K562 (cell line): ENCODE results near the gene NRXN3. TPM values are rescaled to one million over a fixed set of nuclear protein-coding genes. Genes with fewer than 3 reads are reported as not detected.

Source experiments
- ATAC-seq: fragments of 200-7000 bp; cut with Tn5 transposase; 3 replicates; pipeline ENCODE4 v1.9.1; 2020; ENCODE audit warnings: moderate library complexity
- BruUV-seq: library from RNA; stranded (reverse); fragments of 400-500 nt; replicated peaks from 2 replicates; lab custom pipeline; 2021; lab: Mats Ljungman, UMichigan
- CTCF ChIA-PET: fragments of 300-600 bp; formaldehyde crosslinking; extraction: SDS; loops from one replicate; lab custom pipeline; 2021; ENCODE audit warnings: low intra/inter-chr PET ratio; lab: Yijun Ruan, JAX
- POLR2A ChIA-PET: fragments of 300-600, 350-650 bp; sonication (Branson Sonifier 250); formaldehyde crosslinking; extraction: SDS; loops from one replicate; lab custom pipeline; 2021; ENCODE audit warnings: antibody characterized with exemption, inconsistent platforms; lab: Yijun Ruan, JAX
- DNase-seq, 4 experiments: peaks; one replicate each; pipeline versions ENCODE4 v3.0.0 to v3.0.0-alpha.2; 2011 to 2018; ENCODE audit warnings: low spot score in 3 of 4, mixed read lengths in 3 of 4; ENCODE audit errors: extremely low read depth in 1 of 4
- FAIRE-seq: peaks from 2 replicates; lab custom pipeline; 2011; peaks lifted over from hg19 to GRCh38; lab: Jason Lieb, UNC
- H2AFZ ChIP-seq: 2 replicates; pipeline ENCODE4 v1.6.0; 2011; ENCODE audit warnings: low read depth, low read length, control low read depth, inconsistent platforms
- H3K27ac ChIP-seq: fragments of 200-600 bp; 3 replicates; pipeline ENCODE4 v1.8.0; 2011; ENCODE audit warnings: low read depth, mild to moderate bottlenecking, control low read depth, inconsistent platforms, low read length, moderate library complexity, mixed read lengths; ENCODE audit errors: extremely low read depth
- H3K27me3 ChIP-seq, 2 experiments: fragments of 300-600 bp in 1 of 2; 2 replicates in 1 of 2; 3 replicates in 1 of 2; pipeline versions ENCODE4 v1.6.0 to v1.8.0; 2011; ENCODE audit warnings: inconsistent platforms in 2 of 2, low read length in 2 of 2, mild to moderate bottlenecking in 1 of 2, mixed read lengths in 1 of 2, moderate library complexity in 1 of 2; ENCODE audit not compliant: control insufficient read depth in 2 of 2, insufficient read depth in 2 of 2
- H3K36me3 ChIP-seq: fragments of 300-600 bp; 3 replicates; pipeline ENCODE4 v1.8.0; 2011; ENCODE audit warnings: mild to moderate bottlenecking, low read length, inconsistent platforms; ENCODE audit not compliant: control insufficient read depth, insufficient read depth
- H3K4me1 ChIP-seq, 2 experiments: fragments of 200-600 bp in 1 of 2; replicated peaks in 1 of 2; 2 replicates in 1 of 2; 3 replicates in 1 of 2; pipeline versions ENCODE4 v1.5.1 to v1.8.0; 2011; ENCODE audit warnings: inconsistent platforms in 2 of 2, low read length in 2 of 2, mild to moderate bottlenecking in 1 of 2, mixed read lengths in 1 of 2, moderate library complexity in 1 of 2; ENCODE audit not compliant: control insufficient read depth in 2 of 2, insufficient read depth in 2 of 2
- H3K4me2 ChIP-seq: 2 replicates; pipeline ENCODE4 v1.6.1; 2011; ENCODE audit warnings: low read length, control low read depth, inconsistent platforms, mixed read lengths; ENCODE audit not compliant: insufficient read depth
- H3K4me3 ChIP-seq: fragments of 200-600 bp; sonication (generic), shearing (Covaris generic); 2 replicates; pipeline ENCODE4 v1.5.1; 2016; ENCODE audit warnings: control low read depth, inconsistent platforms
- H3K79me2 ChIP-seq: fragments of 200-600 bp; 3 replicates; pipeline ENCODE4 v1.8.0; 2011; ENCODE audit warnings: low read length, inconsistent platforms; ENCODE audit not compliant: control insufficient read depth, insufficient read depth
- H3K9ac ChIP-seq, 2 experiments: 2 replicates each; pipeline versions ENCODE4 v1.6.0 to v1.6.1; 2011; ENCODE audit warnings: low read depth in 2 of 2, low read length in 2 of 2, control low read depth in 1 of 2, inconsistent platforms in 1 of 2, mild to moderate bottlenecking in 1 of 2, mixed read lengths in 1 of 2; ENCODE audit not compliant: insufficient read depth in 1 of 2
- H3K9me1 ChIP-seq: one replicate; pipeline ENCODE4 v1.6.0; 2011; ENCODE audit warnings: inconsistent platforms, mild to moderate bottlenecking, low read length, moderate library complexity; ENCODE audit not compliant: control insufficient read depth, insufficient read depth
- H3K9me3 ChIP-seq: replicated peaks from 2 replicates; pipeline ENCODE4 v1.5.1; 2011; ENCODE audit warnings: low read depth, low read length, inconsistent platforms; ENCODE audit not compliant: control insufficient read depth, insufficient read depth
- H4K20me1 ChIP-seq: replicated peaks from 2 replicates; pipeline ENCODE4 v1.6.1; 2011; ENCODE audit warnings: low read length, inconsistent platforms, mixed read lengths; ENCODE audit not compliant: control insufficient read depth, insufficient read depth
- CBX3 ChIP-seq, 2 experiments: IDR thresholded peaks; 1 replicate in 1 of 2; 2 replicates in 1 of 2; pipeline ENCODE4 v1.6.1; 2012; ENCODE audit warnings: inconsistent platforms in 2 of 2, low read length in 2 of 2, borderline replicate concordance in 1 of 2, control low read depth in 1 of 2
- KAT7 ChIP-seq: sonication (generic); formaldehyde crosslinking; IDR thresholded peaks from 2 replicates; pipeline ENCODE4 v1.8.0; 2022; ENCODE audit warnings: missing genetic modification reagents, mild to moderate bottlenecking, borderline replicate concordance
- SETDB1 ChIP-seq: IDR thresholded peaks from one replicate; pipeline ENCODE4 v1.6.1; 2012; ENCODE audit warnings: low read length, control low read depth, inconsistent platforms
- ZBTB11 ChIP-seq, 3 experiments: fragments of 200-800 bp in 1 of 3; fragments of 250-450 bp in 1 of 3; fragments of 450-650 bp in 1 of 3; sonication (Bioruptor Pico) in 1 of 3; sonication (Bioruptor generic) in 1 of 3; formaldehyde crosslinking in 1 of 3; IDR thresholded peaks; 2 replicates each; pipeline versions ENCODE4 v1.6.1 to v1.8.0; 2016 to 2022; ENCODE audit warnings: mild to moderate bottlenecking in 2 of 3, missing genetic modification characterization in 2 of 3, missing compliant biosample characterization in 1 of 3, moderate library complexity in 1 of 3
- ZNF507 ChIP-seq: conservative IDR thresholded peaks from 2 replicates; pipeline ENCODE4 v1.6.1; 2017; ENCODE audit warnings: missing genetic modification characterization, missing compliant biosample characterization
- WGBS: fragments of 100-300 bp; shearing (Covaris generic); methylation state at CpG from one replicate; pipeline ENCODE4 v1.1.6; 2016; ENCODE audit warnings: low coverage, mixed read lengths; ENCODE audit not compliant: insufficient coverage; ENCODE audit errors: missing lambda C conversion rate; 5-methylcytosine and 5-hydroxymethylcytosine counted together
- in situ Hi-C: fragments of 300-500 bp; cut with MboI; formaldehyde crosslinking; loops from 4 replicates; pipeline ENCODE4 v1.15.0; 2018; ENCODE audit warnings: inconsistent platforms, mixed read lengths
- intact Hi-C: fragments of 100-400 bp; cut with micrococcal nuclease; formaldehyde crosslinking; loops from 2 replicates; pipeline ENCODE4 v1.14.2; 2022
- polyA plus RNA-seq, 8 experiments: library from polyadenylated mRNA; depleted of rRNA in 4 of 8; stranded (reverse) in 5 of 8; unstranded in 3 of 8; fragments of >200 nt; fragmentation: Nextera tagmentation in 2 of 8; fragmentation: Illumina TruSeq in 1 of 8; extraction: Ambion mirVana in 2 of 8; extraction: Trizol in 1 of 8; gene quantifications; 2 replicates each; pipeline versions ENCODE4 v1.2.1 to v1.2.3, GENCODE V29; 2011 to 2014; ENCODE audit warnings: inconsistent platforms in 1 of 8, missing spikeins in 1 of 8
- total RNA-seq, 7 experiments: library from RNA; depleted of rRNA in 6 of 7; stranded (reverse); fragments of >200 nt in 6 of 7; fragmentation: Illumina TruSeq in 2 of 7; extraction: Trizol in 2 of 7; gene quantifications; 2 replicates each; pipeline versions ENCODE4 v1.2.1 to v1.2.3, GENCODE V29; 2011 to 2021; ENCODE audit warnings: low replicate concordance in 1 of 7
- TF ChIP-seq, protein P1 (sequence below): sonication (generic); formaldehyde crosslinking; IDR thresholded peaks from 2 replicates; pipeline ENCODE4 v1.8.0; 2022; ENCODE audit warnings: mild to moderate bottlenecking, missing genetic modification reagents, borderline replicate concordance
- TF ChIP-seq, protein P2 (sequence below): fragments of 450-650 bp; conservative IDR thresholded peaks from 2 replicates; pipeline ENCODE4 v1.6.1; 2016; ENCODE audit warnings: missing genetic modification characterization, low read depth, mild to moderate bottlenecking, control low read depth, missing compliant biosample characterization
- TF ChIP-seq, protein P3 (sequence below): fragments of 250-450 bp; sonication (Bioruptor Pico); IDR thresholded peaks from 2 replicates; pipeline ENCODE4 v1.8.0; 2022; ENCODE audit warnings: inconsistent platforms

NRXN3 gene
- total and polyA plus RNA-seq, 9 of the 15 experiments (the other 6 are each of a cell fraction or from before 2014, with no cell fraction given): 0.09 TPM; not detected in 8

DNA sequence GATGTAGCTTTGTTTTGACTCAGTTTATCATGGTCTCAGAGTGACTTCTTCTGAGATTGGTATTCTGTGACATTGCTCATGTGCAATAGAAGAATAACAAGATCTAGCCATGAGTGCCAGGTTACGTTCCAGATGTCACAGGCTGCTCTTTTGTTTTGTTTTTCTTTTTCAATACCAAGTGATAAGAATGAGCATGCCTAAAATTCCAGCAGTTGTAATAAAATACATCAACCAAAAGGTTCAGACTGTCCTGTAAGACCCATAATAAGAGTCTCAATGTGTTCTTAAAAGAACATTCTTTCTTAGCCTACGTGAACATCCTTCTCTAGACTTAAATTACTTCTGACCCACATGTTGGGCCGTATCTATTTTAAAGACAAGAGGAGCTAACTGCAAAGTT, 1371.9 kb downstream of the NRXN3 start:
- ChIA-PET POLR2A (no interaction called here), CTCF (no interaction called here)
- no peak for FAIRE-seq
- in situ Hi-C loops: no loop called here
- Histone ChIP-seq H3K4me2 (no peak overlapping the region), H3K27ac (no peak overlapping the region), H3K9me3 (no peaks in the 10 kb centered on the region), H4K20me1 (no peaks in the 10 kb centered on the region), H2AFZ (no peak overlapping the region), H3K4me3 (no peak overlapping the region), H3K79me2 (no peaks in the 10 kb centered on the region), H3K9ac (no peak overlapping the region), H3K36me3 (no peaks in the 10 kb centered on the region), H3K9me1 (no peaks in the 10 kb centered on the region), H3K4me1 (no peaks in the 10 kb centered on the region), H3K27me3 (no peaks in the 10 kb centered on the region)
- DNase-seq: no peak
- BruUV-seq: no TSS peak
- WGBS: 6% methylated on average over 3 of the region's 3 CpGs
- no peak for ATAC-seq
- intact Hi-C loops: no loop called here
- TF ChIP-seq, protein P1, sequence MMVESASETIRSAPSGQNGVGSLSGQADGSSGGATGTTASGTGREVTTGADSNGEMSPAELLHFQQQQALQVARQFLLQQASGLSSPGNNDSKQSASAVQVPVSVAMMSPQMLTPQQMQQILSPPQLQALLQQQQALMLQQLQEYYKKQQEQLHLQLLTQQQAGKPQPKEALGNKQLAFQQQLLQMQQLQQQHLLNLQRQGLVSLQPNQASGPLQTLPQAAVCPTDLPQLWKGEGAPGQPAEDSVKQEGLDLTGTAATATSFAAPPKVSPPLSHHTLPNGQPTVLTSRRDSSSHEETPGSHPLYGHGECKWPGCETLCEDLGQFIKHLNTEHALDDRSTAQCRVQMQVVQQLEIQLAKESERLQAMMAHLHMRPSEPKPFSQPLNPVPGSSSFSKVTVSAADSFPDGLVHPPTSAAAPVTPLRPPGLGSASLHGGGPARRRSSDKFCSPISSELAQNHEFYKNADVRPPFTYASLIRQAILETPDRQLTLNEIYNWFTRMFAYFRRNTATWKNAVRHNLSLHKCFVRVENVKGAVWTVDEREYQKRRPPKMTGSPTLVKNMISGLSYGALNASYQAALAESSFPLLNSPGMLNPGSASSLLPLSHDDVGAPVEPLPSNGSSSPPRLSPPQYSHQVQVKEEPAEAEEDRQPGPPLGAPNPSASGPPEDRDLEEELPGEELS: no peak
- TF ChIP-seq ZNF507 (tag) (no peak), ZBTB11 (CRISPR knock-in tag; IDR thresholded peaks at IDR 0.05) (no peak), SETDB1 (no peak), KAT7 (CRISPR knock-in tag) (no peak), CBX3 (IDR thresholded peaks at IDR 0.05; ENCODE audit: borderline replicate concordance in 1 of 2, low read length in 2 of 2) (no peak)
- TF ChIP-seq, protein P2, sequence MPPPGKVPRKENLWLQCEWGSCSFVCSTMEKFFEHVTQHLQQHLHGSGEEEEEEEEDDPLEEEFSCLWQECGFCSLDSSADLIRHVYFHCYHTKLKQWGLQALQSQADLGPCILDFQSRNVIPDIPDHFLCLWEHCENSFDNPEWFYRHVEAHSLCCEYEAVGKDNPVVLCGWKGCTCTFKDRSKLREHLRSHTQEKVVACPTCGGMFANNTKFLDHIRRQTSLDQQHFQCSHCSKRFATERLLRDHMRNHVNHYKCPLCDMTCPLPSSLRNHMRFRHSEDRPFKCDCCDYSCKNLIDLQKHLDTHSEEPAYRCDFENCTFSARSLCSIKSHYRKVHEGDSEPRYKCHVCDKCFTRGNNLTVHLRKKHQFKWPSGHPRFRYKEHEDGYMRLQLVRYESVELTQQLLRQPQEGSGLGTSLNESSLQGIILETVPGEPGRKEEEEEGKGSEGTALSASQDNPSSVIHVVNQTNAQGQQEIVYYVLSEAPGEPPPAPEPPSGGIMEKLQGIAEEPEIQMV (tag): no peak
- TF ChIP-seq, protein P3, sequence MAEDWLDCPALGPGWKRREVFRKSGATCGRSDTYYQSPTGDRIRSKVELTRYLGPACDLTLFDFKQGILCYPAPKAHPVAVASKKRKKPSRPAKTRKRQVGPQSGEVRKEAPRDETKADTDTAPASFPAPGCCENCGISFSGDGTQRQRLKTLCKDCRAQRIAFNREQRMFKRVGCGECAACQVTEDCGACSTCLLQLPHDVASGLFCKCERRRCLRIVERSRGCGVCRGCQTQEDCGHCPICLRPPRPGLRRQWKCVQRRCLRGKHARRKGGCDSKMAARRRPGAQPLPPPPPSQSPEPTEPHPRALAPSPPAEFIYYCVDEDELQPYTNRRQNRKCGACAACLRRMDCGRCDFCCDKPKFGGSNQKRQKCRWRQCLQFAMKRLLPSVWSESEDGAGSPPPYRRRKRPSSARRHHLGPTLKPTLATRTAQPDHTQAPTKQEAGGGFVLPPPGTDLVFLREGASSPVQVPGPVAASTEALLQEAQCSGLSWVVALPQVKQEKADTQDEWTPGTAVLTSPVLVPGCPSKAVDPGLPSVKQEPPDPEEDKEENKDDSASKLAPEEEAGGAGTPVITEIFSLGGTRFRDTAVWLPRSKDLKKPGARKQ (CRISPR knock-in tag): no peak
